Measurements from ENCODE around the gene CTDSP2. TPM values are rescaled to one million over a fixed set of nuclear protein-coding genes. Genes with fewer than 3 reads are reported as not detected.
A peak's percentile ranks its signal among the peaks of the same experiment; 100 is the strongest.

The CTDSP2 gene
- total and polyA plus RNA-seq, 2 of the 8 experiments (the other 6 are each of a cell fraction or from before 2014, with no cell fraction given), result 71.3 to 91.7 TPM

DNA sequence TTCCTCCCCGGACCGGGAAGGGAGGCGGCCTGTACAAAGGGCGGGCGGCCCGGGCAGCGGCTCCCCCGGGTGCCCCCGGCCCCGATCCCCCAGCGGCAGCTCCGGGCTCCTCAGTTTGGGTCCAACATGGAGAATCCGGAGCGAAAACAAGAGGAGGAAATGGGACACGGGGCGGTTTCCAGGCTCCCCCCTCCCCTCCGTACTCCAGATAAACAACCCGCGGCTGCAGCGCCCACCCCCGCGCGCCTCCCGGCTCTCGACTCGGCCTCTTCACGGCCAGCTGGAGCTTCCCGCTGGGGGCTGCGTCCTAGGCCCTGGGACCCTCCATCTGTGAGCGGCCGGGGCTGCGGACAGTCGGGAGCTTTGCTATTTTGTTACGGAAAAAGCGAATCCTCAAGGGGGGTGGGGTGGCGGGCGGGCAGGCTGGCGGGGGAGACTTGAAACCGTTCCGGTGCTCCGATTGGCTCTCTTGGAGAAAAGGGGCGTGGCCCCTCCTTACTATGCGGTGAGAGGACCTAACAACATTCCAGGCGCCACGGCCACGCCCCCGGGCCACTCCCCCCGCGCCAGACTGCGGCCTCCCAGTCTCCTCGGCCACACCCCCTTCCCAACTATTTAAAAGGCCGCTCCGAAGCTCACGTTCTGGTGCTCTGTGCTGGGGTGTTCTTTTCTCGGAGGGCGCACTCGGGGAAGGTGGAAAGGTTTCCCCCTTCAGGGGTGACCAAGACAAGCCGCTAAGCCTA lies at the start of gene CTDSP2 (continued):
- TF ChIP-seq FOSL1 (IDR thresholded peaks at IDR 0.05; ENCODE audit: insufficient read depth, low read depth, low read length) (no peak), RAD21 (IDR thresholded peaks at IDR 0.05 in 1 of 2, conservative IDR thresholded peaks at IDR 0.05 in 1 of 2; ENCODE audit: low read depth in 2 of 2, low read length in 2 of 2) (peak; percentile 11; a peak in 1 of 4 replicates), TBP (IDR thresholded peaks at IDR 0.05; ENCODE audit: low read depth, low read length) (peak; percentile 94), CTCF (IDR thresholded peaks at IDR 0.05; ENCODE audit: control extremely low read depth in 1 of 3, insufficient read depth in 1 of 3, low read depth in 1 of 3, low read length in 3 of 3) (no peak), RFX5 (IDR thresholded peaks at IDR 0.05; ENCODE audit: borderline replicate concordance, low read depth, low read length) (no peak), CBX8 (IDR thresholded peaks at IDR 0.05; ENCODE audit: borderline replicate concordance, low read depth, low read length) (no peak), USF2 (IDR thresholded peaks at IDR 0.05; ENCODE audit: low read length) (no peak), BRCA1 (IDR thresholded peaks at IDR 0.05; ENCODE audit: low read depth, low read length) (no peak), CREB1 (IDR thresholded peaks at IDR 0.05) (peak; percentile 24), E2F6 (IDR thresholded peaks at IDR 0.05) (no peak), JUND (IDR thresholded peaks at IDR 0.05; ENCODE audit: low read length) (no peak), ZNF274 (IDR thresholded peaks at IDR 0.05; ENCODE audit: borderline replicate concordance, extremely low read depth, low read length) (no peak), TEAD4 (IDR thresholded peaks at IDR 0.05; ENCODE audit: low read depth, low read length) (peak; percentile 98), SIN3A (conservative IDR thresholded peaks at IDR 0.05 in 1 of 2, IDR thresholded peaks at IDR 0.05 in 1 of 2; ENCODE audit: low read depth in 1 of 2, low read length in 2 of 2) (peak in 1 of 2 experiments; percentile 22; a peak in 2 of 4 replicates), GABPA (IDR thresholded peaks at IDR 0.05; ENCODE audit: borderline replicate concordance, insufficient read depth, low read length) (no peak), JUN (IDR thresholded peaks at IDR 0.05; ENCODE audit: low read depth, low read length) (no peak), KDM5A (IDR thresholded peaks at IDR 0.05; ENCODE audit: low read length) (no peak), EZH2 (IDR thresholded peaks at IDR 0.05; ENCODE audit: low read depth, low read length, severe bottlenecking) (no peak), TCF12 (IDR thresholded peaks at IDR 0.05; ENCODE audit: low read depth, low read length) (no peak)

All from H1 (cell line).